Measurements from ENCODE around the gene PNP.

- TF ChIP-seq POLR2A (IDR thresholded peaks at IDR 0.05; ENCODE audit: low read depth, low read length): no peak
- TF ChIP-seq POLR2AphosphoS5 (IDR thresholded peaks at IDR 0.05; ENCODE audit: low read depth, low read length): no peak
- TF ChIP-seq TAF1 (IDR thresholded peaks at IDR 0.05; ENCODE audit: low read depth, low read length): no peak
- no peak for TF ChIP-seq POU2F2 (IDR thresholded peaks at IDR 0.05; ENCODE audit: low read depth, low read length)
- no peak for TF ChIP-seq SPI1 (IDR thresholded peaks at IDR 0.05; ENCODE audit: low read depth, low read length)
These were observed 1.3 kb downstream of the PNP start for GRCh38 chr14:20470603-20470901.

All from GM12891 (cell line).